Measurements from ENCODE around the gene BRINP3. TPM values are rescaled to one million over a fixed set of nuclear protein-coding genes. Genes with fewer than 3 reads are reported as not detected.

The BRINP3 gene
- total and polyA plus RNA-seq, 2 donors (not counting 3 experiments of a cell fraction or from before 2014, with no cell fraction given) = not detected

DNA sequence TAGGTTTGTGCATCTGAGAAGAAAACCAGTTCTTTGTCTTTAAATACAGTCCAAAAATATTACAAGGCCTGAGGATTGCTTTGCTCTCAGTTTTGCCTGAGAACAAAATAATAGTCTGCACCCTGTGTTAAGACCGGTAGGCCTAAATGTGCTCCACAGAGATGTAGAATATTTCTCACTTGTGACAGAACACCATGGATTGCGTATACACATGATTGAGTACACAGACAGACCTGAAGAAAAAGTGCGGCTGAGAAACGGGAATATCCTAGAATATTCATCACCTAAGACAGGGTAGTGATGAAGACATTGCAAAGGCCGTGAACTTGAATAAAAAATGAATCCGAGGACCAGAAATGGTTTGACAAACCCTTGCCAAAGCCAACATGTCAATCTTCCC lies 155.4 kb downstream of the BRINP3 start:
- Histone ChIP-seq H3K9me1 (replicated peaks; ENCODE audit: control insufficient read depth, extremely low read depth, insufficient read depth, low read length) (no peaks in the 10 kb centered on the region), H4K20me1 (replicated peaks; ENCODE audit: control insufficient read depth, extremely low read depth, insufficient read depth, low read length) (no peaks in the 10 kb centered on the region), H3K9ac (replicated peaks; ENCODE audit: extremely low read depth, insufficient read depth, low read length) (no peak overlapping the region), H3K4me3 (replicated peaks in 1 of 3; ENCODE audit: insufficient read depth in 1 of 3, low read depth in 1 of 3, low read length in 3 of 3) (no peak overlapping the region), H3K36me3 (ENCODE audit: control insufficient read depth in 2 of 2, extremely low read depth in 1 of 2, insufficient read depth in 2 of 2, low read length in 2 of 2) (no peaks in the 10 kb centered on the region), H3K27ac (ENCODE audit: insufficient read depth, low read depth, low read length) (no peak overlapping the region), H2AFZ (ENCODE audit: low read depth, low read length) (peak overlapping the region; percentile 30), H3K4me1 (ENCODE audit: control insufficient read depth, extremely low read depth, insufficient read depth, low read length) (no peaks in the 10 kb centered on the region), H3K4me2 (ENCODE audit: insufficient read depth, low read length) (no peak overlapping the region), H3K27me3 (ENCODE audit: control insufficient read depth in 2 of 2, insufficient read depth in 2 of 2, low read length in 2 of 2) (no peaks in the 10 kb centered on the region), H3K9me3 (replicated peaks; ENCODE audit: control insufficient read depth, insufficient read depth, low read length) (no peaks in the 10 kb centered on the region), H3K79me2 (ENCODE audit: control insufficient read depth, insufficient read depth, low read length) (no peaks in the 10 kb centered on the region)
- dilution Hi-C loops (cut with MboI; ENCODE audit: extremely low pct_ligation_motif_present, low sequenced_read_pairs) = no loop called here
- intact Hi-C loops (cut with micrococcal nuclease) = no loop called here
- ChIA-PET CTCF (no interaction called here), POLR2A (no interaction called here)
- no peak for FAIRE-seq
- TF ChIP-seq POLR2A (IDR thresholded peaks at IDR 0.05; ENCODE audit: low read depth, low read length) (no peak), GATA2 (IDR thresholded peaks at IDR 0.05; ENCODE audit: insufficient read depth, insufficient read length, low read depth, low read length) (no peak), FOS (IDR thresholded peaks at IDR 0.05; ENCODE audit: borderline replicate concordance, insufficient read depth, low read length) (no peak), JUN (IDR thresholded peaks at IDR 0.05; ENCODE audit: borderline replicate concordance, insufficient read depth, insufficient read length, low read depth) (no peak), EZH2 (IDR thresholded peaks at IDR 0.05; ENCODE audit: borderline replicate concordance, low read depth, low read length, severe bottlenecking) (no peak), MYC (IDR thresholded peaks at IDR 0.05; ENCODE audit: low read depth, low read length) (no peak)
- TF ChIP-seq, protein P1, sequence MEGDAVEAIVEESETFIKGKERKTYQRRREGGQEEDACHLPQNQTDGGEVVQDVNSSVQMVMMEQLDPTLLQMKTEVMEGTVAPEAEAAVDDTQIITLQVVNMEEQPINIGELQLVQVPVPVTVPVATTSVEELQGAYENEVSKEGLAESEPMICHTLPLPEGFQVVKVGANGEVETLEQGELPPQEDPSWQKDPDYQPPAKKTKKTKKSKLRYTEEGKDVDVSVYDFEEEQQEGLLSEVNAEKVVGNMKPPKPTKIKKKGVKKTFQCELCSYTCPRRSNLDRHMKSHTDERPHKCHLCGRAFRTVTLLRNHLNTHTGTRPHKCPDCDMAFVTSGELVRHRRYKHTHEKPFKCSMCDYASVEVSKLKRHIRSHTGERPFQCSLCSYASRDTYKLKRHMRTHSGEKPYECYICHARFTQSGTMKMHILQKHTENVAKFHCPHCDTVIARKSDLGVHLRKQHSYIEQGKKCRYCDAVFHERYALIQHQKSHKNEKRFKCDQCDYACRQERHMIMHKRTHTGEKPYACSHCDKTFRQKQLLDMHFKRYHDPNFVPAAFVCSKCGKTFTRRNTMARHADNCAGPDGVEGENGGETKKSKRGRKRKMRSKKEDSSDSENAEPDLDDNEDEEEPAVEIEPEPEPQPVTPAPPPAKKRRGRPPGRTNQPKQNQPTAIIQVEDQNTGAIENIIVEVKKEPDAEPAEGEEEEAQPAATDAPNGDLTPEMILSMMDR (IDR thresholded peaks at IDR 0.05; ENCODE audit: extremely low read depth in 1 of 2, insufficient read depth in 1 of 2, low read depth in 1 of 2, low read length in 2 of 2) = no peak
- TF ChIP-seq, protein P2, sequence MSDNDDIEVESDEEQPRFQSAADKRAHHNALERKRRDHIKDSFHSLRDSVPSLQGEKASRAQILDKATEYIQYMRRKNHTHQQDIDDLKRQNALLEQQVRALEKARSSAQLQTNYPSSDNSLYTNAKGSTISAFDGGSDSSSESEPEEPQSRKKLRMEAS (IDR thresholded peaks at IDR 0.05; ENCODE audit: insufficient read depth, insufficient read length) = no peak
- no TSS peak for BruUV-seq (replicated peaks)
- DNase-seq (ENCODE audit: low read depth, low spot score) = no peak

All from endothelial cell of umbilical vein (primary cell).